ELF-1 (cell line): Measurements from ENCODE around the gene CFAP97D2.

ENCODE experiments used
- DNase-seq: peaks from one replicate; pipeline ENCODE4 v3.0.0-alpha.2; 2016; ENCODE audit warnings: low read depth, low spot score

CFAP97D2 gene

GRCh38 chr13:114268344-114269280 lies 89.6 kb downstream of the CFAP97D2 start:
- DNase-seq: no peak

- DNase-seq: no peak
These were observed 90.3 kb downstream of the CFAP97D2 start for GRCh38 chr13:114269281-114269770.
